Neural progenitor cell (in vitro differentiated cells): ENCODE data around the gene NKG7. TPM values are rescaled to one million over a fixed set of nuclear protein-coding genes. Genes with fewer than 3 reads are reported as not detected.

ENCODE experiments used
- DNase-seq: peaks from one replicate; pipeline ENCODE4 v3.0.0-alpha.2; 2016; ENCODE audit warnings: low spot score
- H2AFZ ChIP-seq: fragments of 200-600 bp; sonication (generic); replicated peaks from 2 replicates; pipeline ENCODE4 v1.6.1; 2016; ENCODE audit warnings: antibody characterized with exemption
- H3F3A ChIP-seq: fragments of 200-600 bp; sonication (generic); 2 replicates; pipeline ENCODE4 v1.6.1; 2016; ENCODE audit warnings: antibody characterized with exemption, low read depth
- H3K27ac ChIP-seq: fragments of 200-600 bp; sonication (generic); 2 replicates; pipeline ENCODE4 v1.5.1; 2016; ENCODE audit warnings: mild to moderate bottlenecking
- H3K27me3 ChIP-seq: fragments of 200-600 bp; sonication (generic); 2 replicates; pipeline ENCODE4 v1.6.1; 2016; ENCODE audit warnings: mild to moderate bottlenecking, moderate library complexity
- H3K36me3 ChIP-seq: fragments of 200-600 bp; sonication (generic); 2 replicates; pipeline ENCODE4 v1.5.1; 2016
- H3K4me1 ChIP-seq: fragments of 200-600 bp; sonication (generic); 2 replicates; pipeline ENCODE4 v1.6.1; 2016; ENCODE audit warnings: mixed run types
- H3K4me2 ChIP-seq: fragments of 200-600 bp; sonication (generic); 2 replicates; pipeline ENCODE4 v1.6.1; 2016
- H3K4me3 ChIP-seq: fragments of 200-600 bp; sonication (generic); 2 replicates; pipeline ENCODE4 v1.5.1; 2016
- H3K79me2 ChIP-seq: fragments of 200-600 bp; sonication (generic); 2 replicates; pipeline ENCODE4 v1.6.1; 2016; ENCODE audit warnings: low read depth
- H3K9ac ChIP-seq: fragments of 200-600 bp; sonication (generic); 2 replicates; pipeline ENCODE4 v1.6.1; 2016
- H3K9me3 ChIP-seq: fragments of 200-600 bp; sonication (generic); 2 replicates; pipeline ENCODE4 v1.5.1; 2016; ENCODE audit warnings: low read depth
- H4K20me1 ChIP-seq: fragments of 200-600 bp; sonication (generic); 2 replicates; pipeline ENCODE4 v1.6.1; 2016; ENCODE audit warnings: low read depth
- H3K27ac Mint-ChIP-seq: 3 replicates; pipeline ENCODE4 v1.8.0; 2021; ENCODE audit warnings: mixed read lengths
- H3K27me3 Mint-ChIP-seq: 2 replicates; pipeline ENCODE4 v1.8.0; 2022; ENCODE audit warnings: low read depth, mild to moderate bottlenecking, inconsistent platforms, moderate library complexity, mixed read lengths; ENCODE audit not compliant: insufficient read depth
- H3K36me3 Mint-ChIP-seq: 3 replicates; pipeline ENCODE4 v1.8.0; 2021; ENCODE audit warnings: mixed read lengths
- H3K4me1 Mint-ChIP-seq: 3 replicates; pipeline ENCODE4 v1.8.0; 2021; ENCODE audit warnings: mixed read lengths
- H3K4me3 Mint-ChIP-seq: 3 replicates; pipeline ENCODE4 v1.8.0; 2021; ENCODE audit warnings: mild to moderate bottlenecking, moderate library complexity, mixed read lengths
- H3K9me3 Mint-ChIP-seq: 3 replicates; pipeline ENCODE4 v1.8.0; 2020; ENCODE audit warnings: mixed read lengths
- CTCF ChIP-seq: fragments of 200-600 bp; sonication (generic); IDR thresholded peaks from 2 replicates; pipeline ENCODE4 v1.5.1; 2017; ENCODE audit warnings: antibody characterized with exemption, mild to moderate bottlenecking
- EZH2 ChIP-seq: fragments of 200-600 bp; sonication (generic); IDR thresholded peaks from 2 replicates; pipeline ENCODE4 v1.6.1; 2017; ENCODE audit warnings: antibody characterized with exemption, mild to moderate bottlenecking, moderate library complexity
- EZH2phosphoT487 ChIP-seq: fragments of 200-600 bp; sonication (generic); IDR thresholded peaks from 2 replicates; pipeline ENCODE4 v1.6.1; 2017; ENCODE audit warnings: antibody characterized with exemption
- total RNA-seq: library from RNA; depleted of rRNA; stranded (reverse); fragments of >200 nt; gene quantifications from 2 replicates; pipeline ENCODE4 v1.2.3, GENCODE V29; 2015; ENCODE audit warnings: low replicate concordance

NKG7 gene
- total RNA-seq, 1 donor from 2014 or later: not detected

- Mint-ChIP-seq H3K9me3 (no peaks in the 10 kb centered on the region), H3K36me3 (no peaks in the 10 kb centered on the region), H3K4me1 (peaks cover 27% of the 10 kb centered on the region), H3K27me3 (peaks cover 4% of the 10 kb centered on the region), H3K4me3 (no peak overlapping the region), H3K27ac (no peak overlapping the region)
- Histone ChIP-seq H3K27ac (no peak overlapping the region), H2AFZ (no peak overlapping the region), H3K9ac (no peak overlapping the region), H3K4me2 (no peak overlapping the region), H3K4me3 (no peak overlapping the region), H3K36me3 (no peaks in the 10 kb centered on the region), H3K79me2 (no peaks in the 10 kb centered on the region), H3K4me1 (peaks cover 13% of the 10 kb centered on the region), H4K20me1 (no peaks in the 10 kb centered on the region), H3K27me3 (no peaks in the 10 kb centered on the region), H3K9me3 (no peaks in the 10 kb centered on the region), H3F3A (peaks cover 13% of the 10 kb centered on the region)
- TF ChIP-seq CTCF: no peak
- no peak for TF ChIP-seq EZH2
- no peak for TF ChIP-seq EZH2phosphoT487
- DNase-seq: no peak
Observed at GRCh38 chr19:51357952-51358351, 14.5 kb downstream of the NKG7 start.

GRCh38 chr19:51356159-51356801, 16.2 kb downstream of the NKG7 start:
- Mint-ChIP-seq H3K27ac (peak overlapping the region; percentile 27), H3K27me3 (peaks cover 6% of the 10 kb centered on the region), H3K36me3 (peaks cover 3% of the 10 kb centered on the region), H3K9me3 (no peaks in the 10 kb centered on the region), H3K4me1 (peaks cover 25% of the 10 kb centered on the region), H3K4me3 (no peak overlapping the region)
- Histone ChIP-seq H2AFZ (no peak overlapping the region), H3F3A (peaks cover 13% of the 10 kb centered on the region), H4K20me1 (no peaks in the 10 kb centered on the region), H3K79me2 (no peaks in the 10 kb centered on the region), H3K27ac (no peak overlapping the region), H3K9me3 (no peaks in the 10 kb centered on the region), H3K27me3 (no peaks in the 10 kb centered on the region), H3K4me1 (peaks cover 13% of the 10 kb centered on the region), H3K4me2 (no peak overlapping the region), H3K9ac (no peak overlapping the region), H3K36me3 (no peaks in the 10 kb centered on the region), H3K4me3 (no peak overlapping the region)
- TF ChIP-seq EZH2: no peak
- no peak for TF ChIP-seq EZH2phosphoT487
- TF ChIP-seq CTCF: no peak
- DNase-seq: no peak

GRCh38 chr19:51354742-51355148, 17.7 kb downstream of the NKG7 start:
- H3K9ac ChIP-seq: no peak overlapping the region
- peaks cover 25% of the 10 kb centered on the region for H3K4me1 Mint-ChIP-seq
- peaks cover 13% of the 10 kb centered on the region for H3K4me1 ChIP-seq
- H3K27ac Mint-ChIP-seq: peak overlapping the region; percentile 84
- H3K79me2 ChIP-seq: no peaks in the 10 kb centered on the region
- no peaks in the 10 kb centered on the region for H3K27me3 ChIP-seq
- peak overlapping the region; percentile 80 for H3K4me3 Mint-ChIP-seq
- peak overlapping the region; percentile 78 for H3K27ac ChIP-seq
- DNase-seq: peak; percentile 94
- H3K4me3 ChIP-seq: peak overlapping the region; percentile 29
- peaks cover 5% of the 10 kb centered on the region for H3K36me3 Mint-ChIP-seq
- TF ChIP-seq EZH2 (no peak), CTCF (no peak), EZH2phosphoT487 (no peak)
- H3K9me3 ChIP-seq: no peaks in the 10 kb centered on the region
- H3K36me3 ChIP-seq: no peaks in the 10 kb centered on the region
- H3F3A ChIP-seq: peaks cover 13% of the 10 kb centered on the region
- H2AFZ ChIP-seq: peak overlapping the region; percentile 12
- no peaks in the 10 kb centered on the region for H4K20me1 ChIP-seq
- H3K4me2 ChIP-seq: peak overlapping the region; percentile 77
- peaks cover 6% of the 10 kb centered on the region for H3K27me3 Mint-ChIP-seq
- no peaks in the 10 kb centered on the region for H3K9me3 Mint-ChIP-seq
